RPMI7951 (cell line): ENCODE measurements around the gene KDM7A. TPM values are rescaled to one million over a fixed set of nuclear protein-coding genes. Genes with fewer than 3 reads are reported as not detected.

ENCODE experiments used
- DNase-seq: peaks from one replicate; pipeline ENCODE4 v3.0.0-alpha.2; 2012; ENCODE audit warnings: low read depth
- total RNA-seq: library from RNA; depleted of rRNA; stranded (reverse); fragments of >200 nt; shearing (Covaris generic); gene quantifications from 2 replicates; pipeline ENCODE4 v1.2.3, GENCODE V29; 2014; rRNA removed

Gene KDM7A
- total RNA-seq, 1 experiment from 2014 or later, result 1.2 TPM

GRCh38 chr7:140054751-140055150, 122.0 kb downstream of the KDM7A start:
- DNase-seq, result no peak

DNA sequence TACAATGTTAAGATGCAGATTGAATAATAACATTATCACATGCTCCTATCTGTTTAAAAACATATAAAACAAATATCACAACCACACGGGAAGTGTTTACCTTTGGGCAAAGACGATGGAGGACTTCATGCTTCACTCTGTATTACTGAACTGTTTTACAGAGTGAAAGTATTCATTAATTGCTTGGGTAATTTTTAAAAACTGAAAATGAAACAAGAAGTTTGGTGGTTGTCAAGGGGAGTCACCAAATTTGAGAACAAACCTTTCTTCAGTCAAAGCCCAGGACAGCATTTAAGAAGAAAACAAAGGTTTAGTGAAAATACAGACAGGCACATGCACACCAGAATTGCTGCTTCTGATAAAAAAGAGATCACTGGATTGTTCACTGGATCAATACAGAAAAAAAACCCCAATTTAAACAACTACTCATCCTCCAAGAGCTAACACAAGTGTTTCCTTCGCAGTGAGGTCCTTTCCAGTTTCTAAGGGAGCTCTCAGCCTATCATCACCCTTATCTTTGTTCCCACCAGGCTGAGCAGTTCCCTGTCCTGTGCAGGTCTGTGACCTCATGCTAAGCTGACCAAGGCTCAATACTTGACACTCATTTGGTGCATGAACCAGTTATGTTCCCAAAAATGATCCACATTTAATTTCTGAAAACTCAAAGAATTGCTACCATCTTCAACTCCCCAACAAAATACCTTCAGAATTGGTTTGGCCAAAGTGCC, 122.8 kb downstream of the KDM7A start:
- no peak for DNase-seq

DNA sequence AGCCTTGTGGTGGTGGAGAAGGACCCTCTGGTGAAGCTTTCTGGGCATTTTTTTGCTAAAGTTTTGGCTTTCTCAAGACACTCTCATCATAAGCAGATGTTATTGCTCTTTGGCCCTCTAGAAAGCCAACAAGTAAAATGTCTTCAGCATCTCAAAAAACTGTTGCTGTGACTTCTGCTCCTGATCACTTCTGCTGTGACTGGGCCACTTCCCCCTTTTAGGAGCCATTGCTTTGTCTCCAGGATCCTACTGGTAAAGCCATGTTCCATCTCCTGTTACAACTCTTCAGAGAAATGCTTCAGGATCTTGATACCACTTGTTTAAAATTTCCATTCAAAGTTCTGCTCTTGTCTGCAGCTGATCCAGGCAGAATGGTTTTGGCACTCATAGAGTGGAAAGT, 125.0 kb downstream of the KDM7A start:
- no peak for DNase-seq

GRCh38 chr7:140050100-140050499, 126.7 kb downstream of the KDM7A start:
- DNase-seq, result no peak

- no peak for DNase-seq
Measured at GRCh38 chr7:140049339-140050024, 127.3 kb downstream of the KDM7A start.

- no peak for DNase-seq
Measured at GRCh38 chr7:140048989-140049338, 127.8 kb downstream of the KDM7A start.

- no peak for DNase-seq
Measured at GRCh38 chr7:140048138-140048537, 128.6 kb downstream of the KDM7A start.

DNA sequence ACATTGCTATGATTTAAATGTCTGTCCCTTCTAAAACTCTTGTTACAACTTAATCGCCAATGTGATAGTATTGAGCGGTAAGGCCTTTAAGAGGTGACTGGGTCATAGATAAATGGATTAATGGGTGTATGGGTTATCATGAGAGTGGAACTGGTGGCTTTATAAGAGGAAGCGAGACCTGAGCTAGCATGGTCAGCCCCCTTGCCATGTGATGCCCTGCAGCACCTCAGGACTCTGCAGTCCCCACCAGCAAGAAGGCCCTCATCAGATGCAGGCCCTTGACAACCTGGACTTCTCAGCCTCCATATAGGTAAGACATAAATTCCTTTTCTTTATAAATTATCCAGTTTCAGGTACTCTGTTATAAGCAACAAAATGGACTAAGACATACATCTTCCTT, 129.6 kb downstream of the KDM7A start:
- DNase-seq, result no peak

DNA sequence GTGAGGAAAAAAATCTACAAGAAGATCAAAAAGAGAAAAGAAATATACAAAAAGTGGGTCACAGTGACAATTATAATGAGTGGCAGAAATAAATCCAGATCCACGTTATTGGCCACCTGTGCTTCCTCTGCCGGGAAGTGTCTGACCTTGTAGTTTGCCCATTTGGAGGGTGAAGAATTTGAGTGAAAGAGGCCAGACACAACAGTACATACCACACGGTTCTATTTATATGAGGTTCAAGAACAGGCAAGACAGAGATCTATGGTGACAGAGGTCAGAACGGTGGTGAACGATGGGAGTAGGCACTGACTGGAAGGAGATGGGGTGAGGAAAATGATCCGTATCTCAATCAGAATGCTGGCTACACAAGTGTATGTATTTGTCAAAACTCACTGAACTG, 131.1 kb downstream of the KDM7A start:
- DNase-seq, result no peak

DNA sequence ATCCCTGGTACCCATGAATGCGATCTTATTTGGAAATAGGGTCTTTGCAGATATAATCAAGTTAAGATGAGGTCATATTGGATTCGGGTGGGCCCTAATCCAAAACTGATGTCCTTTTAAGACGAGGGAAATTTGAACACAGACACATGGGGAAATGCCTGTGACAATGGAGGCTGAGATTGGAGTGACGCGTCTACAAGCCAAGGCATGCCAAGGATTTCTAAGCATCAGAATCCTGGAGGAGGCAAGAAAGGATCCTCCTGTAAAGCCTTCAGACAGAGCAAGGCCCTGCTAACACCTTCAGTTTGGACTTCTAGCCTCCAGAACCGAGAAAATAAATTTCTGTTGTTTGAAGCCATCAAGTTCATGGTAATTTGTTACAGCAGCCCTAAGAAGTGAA, 132.5 kb downstream of the KDM7A start:
- no peak for DNase-seq

- no peak for DNase-seq
Measured at GRCh38 chr7:140042386-140042670, 134.5 kb downstream of the KDM7A start.

GRCh38 chr7:140041659-140042385, 135.0 kb downstream of the KDM7A start:
- no peak for DNase-seq

- DNase-seq, result no peak
Measured at GRCh38 chr7:140039896-140040295, 136.9 kb downstream of the KDM7A start.

DNA sequence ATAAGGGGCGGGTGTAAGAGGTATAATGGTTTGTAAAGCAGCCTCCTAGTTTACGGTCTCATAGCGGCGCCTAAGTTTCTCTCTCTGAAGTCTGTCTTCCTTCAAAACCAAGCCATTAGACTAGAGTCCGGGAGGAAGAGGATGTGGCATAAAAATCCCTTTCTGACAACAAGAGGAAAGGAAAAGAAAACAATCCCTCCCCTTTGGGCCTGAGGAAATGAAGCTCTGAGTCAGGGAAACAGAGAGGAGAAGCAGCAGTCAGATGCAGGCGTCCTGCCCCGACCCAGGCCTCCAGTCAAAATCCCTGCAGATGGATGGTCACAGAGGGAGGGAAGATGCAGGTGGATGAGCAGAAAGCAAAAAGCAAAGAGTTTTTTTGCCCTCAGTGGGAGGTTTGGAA, 137.7 kb downstream of the KDM7A start:
- DNase-seq, result no peak

DNA sequence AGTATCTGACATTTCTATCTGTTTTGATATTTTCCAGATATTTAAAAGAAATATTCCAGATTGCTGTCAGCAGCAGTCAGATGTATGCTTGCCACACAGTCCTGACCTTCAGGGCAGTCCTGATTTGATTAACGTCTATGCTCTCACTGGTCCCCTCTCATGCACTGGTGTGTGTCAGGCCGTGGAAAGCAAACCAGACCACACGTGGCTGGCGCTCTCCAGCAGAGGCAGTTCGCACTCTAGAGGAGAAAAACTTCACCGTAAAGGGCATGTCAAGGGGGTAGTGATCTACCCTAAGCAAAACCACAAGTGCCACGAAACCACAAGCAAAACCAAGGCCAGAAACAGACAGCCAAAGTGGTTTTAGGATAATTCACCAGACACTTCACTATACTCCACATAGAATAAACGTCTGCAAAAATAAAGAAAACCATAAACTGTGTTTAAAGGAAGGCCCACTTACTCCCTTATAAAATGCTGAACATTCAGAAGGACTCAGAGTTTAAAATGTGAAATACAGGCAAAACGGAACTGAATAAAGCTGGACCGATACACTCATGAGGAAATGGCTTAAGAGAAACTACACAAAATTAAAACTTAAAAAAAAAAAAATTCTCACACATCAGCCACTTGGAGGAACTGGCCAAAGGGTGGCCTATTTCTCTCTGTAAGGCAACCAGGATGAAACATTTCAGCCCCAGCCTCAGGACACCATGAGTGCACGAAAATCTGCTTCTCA, 140.4 kb downstream of the KDM7A start:
- DNase-seq, result peak; percentile 25

GRCh38 chr7:140035400-140036223, 141.2 kb downstream of the KDM7A start:
- DNase-seq, result peak; percentile 62

Other genes with a start within 250 kb of the KDM7A start
- 20.3 and 23.1 TPM in 2 replicates for gene PARP12, start 114.0 kb downstream of the KDM7A start, total RNA-seq
- 22.1 and 26.8 TPM in 2 replicates for gene SLC37A3, start 221.5 kb upstream of the KDM7A start, total RNA-seq
- gene RAB19, start 227.1 kb upstream of the KDM7A start, total RNA-seq, result not detected in 2 replicates